Kidney (tissue), 14 donors: ENCODE results near the gene CD83. TPM values are rescaled to one million over a fixed set of nuclear protein-coding genes. Genes with fewer than 3 reads are reported as not detected.

ENCODE experiments used
- DNase-seq, 5 donors: peaks; one replicate each; pipeline ENCODE4 v3.0.0-alpha.2; 2013 to 2020
- FAIRE-seq: peaks from 2 replicates; lab custom pipeline; 2012; peaks lifted over from hg19 to GRCh38; lab: Jason Lieb, UNC
- H3K27ac ChIP-seq, 2 donors: one replicate each; pipeline ENCODE4 v1.7.0; 2013; ENCODE audit warnings: low read depth in 2 of 2, low read length in 2 of 2, inconsistent platforms in 1 of 2
- H3K27me3 ChIP-seq: one replicate; pipeline ENCODE4 v1.7.1; 2013; ENCODE audit warnings: low read length, inconsistent platforms; ENCODE audit not compliant: control insufficient read depth, insufficient read depth
- H3K36me3 ChIP-seq, 3 donors: one replicate each; pipeline versions ENCODE4 v1.7.0 to v1.7.1; 2013; ENCODE audit warnings: low read length in 3 of 3, control low read depth in 1 of 3, inconsistent platforms in 1 of 3; ENCODE audit not compliant: insufficient read depth in 3 of 3, control insufficient read depth in 2 of 3
- H3K4me1 ChIP-seq, 3 donors: one replicate each; pipeline versions ENCODE4 v1.7.0 to v1.7.1; 2013; ENCODE audit warnings: low read length in 3 of 3, inconsistent platforms in 1 of 3, low read depth in 1 of 3; ENCODE audit not compliant: control insufficient read depth in 2 of 3, insufficient read depth in 2 of 3
- H3K4me3 ChIP-seq, 3 donors: one replicate each; pipeline versions ENCODE4 v1.7.0 to v1.8.1; 2013; ENCODE audit warnings: low read length in 3 of 3, control low read depth in 1 of 3, inconsistent platforms in 1 of 3
- H3K9ac ChIP-seq, 3 donors: one replicate each; pipeline versions ENCODE4 v1.7.0 to v1.7.1; 2013; ENCODE audit warnings: low read length in 3 of 3, control low read depth in 1 of 3, inconsistent platforms in 1 of 3
- H3K9me3 ChIP-seq, 3 donors: one replicate each; pipeline versions ENCODE4 v1.7.0 to v1.7.1; 2013; ENCODE audit warnings: low read length in 3 of 3, control low read depth in 1 of 3, inconsistent platforms in 1 of 3; ENCODE audit not compliant: control insufficient read depth in 2 of 3, insufficient read depth in 1 of 3
- CTCF ChIP-seq: IDR thresholded peaks from 3 replicates; pipeline ENCODE4 v1.5.1; 2012; ENCODE audit warnings: mild to moderate bottlenecking, moderate library complexity, borderline replicate concordance; ENCODE audit not compliant: insufficient read depth; ENCODE audit errors: extremely low read depth
- intact Hi-C: fragments of 100-400 bp; cut with DNase I; formaldehyde crosslinking; loops from one replicate; pipeline ENCODE4 v1.11.1; 2022
- polyA plus RNA-seq: library from polyadenylated mRNA; stranded (reverse); fragments of 350-450 nt; fragmentation: Illumina TruSeq; extraction: RNeasy Lipid Tissue Mini Kit (QIAGEN cat#74804); gene quantifications from one replicate; pipeline ENCODE4 v1.2.3, GENCODE V29; 2014; ENCODE audit warnings: low read depth, low replicate concordance; ENCODE audit not compliant: insufficient read depth
- total RNA-seq: library from RNA; stranded (reverse); fragmentation: NEBNext Ultra II Directional; extraction: Animal tissue kit (Norgen Biotek cat#: 25700); gene quantifications from one replicate; pipeline ENCODE4 v1.2.1, GENCODE V29; 2021
- donor health status: control.
- donor health status: control.
- donor health status: control.
- donor health status: control.
- donor health status: control.
- donor health status: DM: yes; HTN: yes; CAD: no.
- donor health status: Normal renal cell carcinoma (clear cell type).

The CD83 gene
- total and polyA plus RNA-seq, 2 donors from 2014 or later, result 4.0 to 15.4 TPM

- H3K27ac ChIP-seq, result no peak overlapping the region
- intact Hi-C loops, result no loop called here
- no peak overlapping the region for H3K9ac ChIP-seq
- H3K4me1 ChIP-seq, result no peaks in the 10 kb centered on the region
- no peaks in the 10 kb centered on the region for H3K36me3 ChIP-seq
- H3K27me3 ChIP-seq, result no peaks in the 10 kb centered on the region
- TF ChIP-seq CTCF, result no peak
- no peak overlapping the region for H3K4me3 ChIP-seq
- H3K9me3 ChIP-seq, result peaks cover 0 to under 1% (median 0%) of the 10 kb centered on the region in 3 donors
- DNase-seq (no peak), FAIRE-seq (no peak)
Measured at GRCh38 chr6:14174996-14175395, 57.4 kb downstream of the CD83 start.

GRCh38 chr6:14176429-14176828 is 58.9 kb downstream of the CD83 start:
- H3K9me3 ChIP-seq, result no peaks in the 10 kb centered on the region
- H3K36me3 ChIP-seq, result no peaks in the 10 kb centered on the region
- intact Hi-C loops, result no loop called here
- FAIRE-seq, result no peak
- no peaks in the 10 kb centered on the region for H3K4me1 ChIP-seq
- no peak for DNase-seq
- TF ChIP-seq CTCF, result no peak
- no peak overlapping the region for H3K27ac ChIP-seq
- no peaks in the 10 kb centered on the region for H3K27me3 ChIP-seq
- no peak overlapping the region for H3K4me3 ChIP-seq
- H3K9ac ChIP-seq, result no peak overlapping the region

- no peak for TF ChIP-seq CTCF
- no peak for DNase-seq
- Histone ChIP-seq H3K4me3 (no peak overlapping the region), H3K36me3 (no peaks in the 10 kb centered on the region), H3K9ac (no peak overlapping the region), H3K27me3 (no peaks in the 10 kb centered on the region), H3K27ac (no peak overlapping the region), H3K9me3 (no peaks in the 10 kb centered on the region), H3K4me1 (no peaks in the 10 kb centered on the region)
- FAIRE-seq, result no peak
- intact Hi-C loops, result no loop called here
Measured at GRCh38 chr6:14177413-14178082, 60.0 kb downstream of the CD83 start.

- intact Hi-C loops, result no loop called here
- no peak for FAIRE-seq
Measured at GRCh38 chr6:14178083-14178445, 60.5 kb downstream of the CD83 start.

More at GRCh38 chr6:14178083-14178445, 60.5 kb downstream of the CD83 start:
- Histone ChIP-seq H3K36me3 (no peaks in the 10 kb centered on the region), H3K27ac (no peak overlapping the region), H3K9me3 (no peaks in the 10 kb centered on the region), H3K4me1 (no peaks in the 10 kb centered on the region), H3K27me3 (no peaks in the 10 kb centered on the region), H3K4me3 (no peak overlapping the region), H3K9ac (no peak overlapping the region)
- no peak for TF ChIP-seq CTCF
- DNase-seq, result no peak
